ENCODE measurements around the gene FLRT3.

FLRT3 gene

GRCh38 chr20:14360416-14360815 lies 23.0 kb upstream of the FLRT3 start:
- no peaks in the 10 kb centered on the region for H3K4me1 ChIP-seq (ENCODE audit: control insufficient read depth, insufficient read depth, low read length)
- no peak overlapping the region for H3K4me3 ChIP-seq (ENCODE audit: insufficient read depth, low read depth, low read length)
- no peaks in the 10 kb centered on the region for H3K9me3 ChIP-seq (ENCODE audit: control insufficient read depth, low read length)
- H3K36me3 ChIP-seq (ENCODE audit: control insufficient read depth, insufficient read depth, low read length): no peaks in the 10 kb centered on the region
- no peaks in the 10 kb centered on the region for H3K27me3 ChIP-seq (ENCODE audit: control insufficient read depth, insufficient read depth, low read length, poor library complexity, severe bottlenecking)
- H3K27ac ChIP-seq (ENCODE audit: insufficient read depth, low read depth, low read length, poor library complexity, severe bottlenecking): no peak overlapping the region

- no peaks in the 10 kb centered on the region for H3K4me1 ChIP-seq (ENCODE audit: control insufficient read depth, insufficient read depth, low read length)
- no peaks in the 10 kb centered on the region for H3K27me3 ChIP-seq (ENCODE audit: control insufficient read depth, insufficient read depth, low read length, poor library complexity, severe bottlenecking)
- no peak overlapping the region for H3K4me3 ChIP-seq (ENCODE audit: insufficient read depth, low read depth, low read length)
- no peak overlapping the region for H3K27ac ChIP-seq (ENCODE audit: insufficient read depth, low read depth, low read length, poor library complexity, severe bottlenecking)
- WGBS, 2 experiments: 52 to 60% methylated on average over 1 of the region's 1 CpG
- no peaks in the 10 kb centered on the region for H3K9me3 ChIP-seq (ENCODE audit: control insufficient read depth, low read length)
- H3K36me3 ChIP-seq (ENCODE audit: control insufficient read depth, insufficient read depth, low read length): no peaks in the 10 kb centered on the region
Observed at GRCh38 chr20:14355791-14356190, 18.4 kb upstream of the FLRT3 start.

GRCh38 chr20:14344746-14345145 lies 7.3 kb upstream of the FLRT3 start:
- no peaks in the 10 kb centered on the region for H3K36me3 ChIP-seq (ENCODE audit: control insufficient read depth, insufficient read depth, low read length)
- H3K27ac ChIP-seq (ENCODE audit: insufficient read depth, low read depth, low read length, poor library complexity, severe bottlenecking): no peak overlapping the region
- no peak overlapping the region for H3K4me3 ChIP-seq (ENCODE audit: insufficient read depth, low read depth, low read length)
- 40 to 83% methylated on average over 1 of the region's 1 CpG for WGBS, 2 experiments
- no peaks in the 10 kb centered on the region for H3K4me1 ChIP-seq (ENCODE audit: control insufficient read depth, insufficient read depth, low read length)
- no peaks in the 10 kb centered on the region for H3K9me3 ChIP-seq (ENCODE audit: control insufficient read depth, low read length)
- no peaks in the 10 kb centered on the region for H3K27me3 ChIP-seq (ENCODE audit: control insufficient read depth, insufficient read depth, low read length, poor library complexity, severe bottlenecking)

GRCh38 chr20:14343491-14344065 lies 6.2 kb upstream of the FLRT3 start:
- Histone ChIP-seq H3K4me1 (ENCODE audit: control insufficient read depth, insufficient read depth, low read length) (no peaks in the 10 kb centered on the region), H3K27ac (ENCODE audit: insufficient read depth, low read depth, low read length, poor library complexity, severe bottlenecking) (no peak overlapping the region), H3K4me3 (ENCODE audit: insufficient read depth, low read depth, low read length) (no peak overlapping the region), H3K36me3 (ENCODE audit: control insufficient read depth, insufficient read depth, low read length) (no peaks in the 10 kb centered on the region), H3K9me3 (ENCODE audit: control insufficient read depth, low read length) (no peaks in the 10 kb centered on the region), H3K27me3 (ENCODE audit: control insufficient read depth, insufficient read depth, low read length, poor library complexity, severe bottlenecking) (no peaks in the 10 kb centered on the region)
- WGBS, 2 experiments: 91 to 94% methylated on average over 2 of the region's 2 CpGs

GRCh38 chr20:14342918-14343317 lies 5.5 kb upstream of the FLRT3 start:
- 75 to 86% methylated on average over 1 of the region's 1 CpG for WGBS, 2 experiments
- Histone ChIP-seq H3K4me3 (ENCODE audit: insufficient read depth, low read depth, low read length) (no peak overlapping the region), H3K27me3 (ENCODE audit: control insufficient read depth, insufficient read depth, low read length, poor library complexity, severe bottlenecking) (no peaks in the 10 kb centered on the region), H3K4me1 (ENCODE audit: control insufficient read depth, insufficient read depth, low read length) (no peaks in the 10 kb centered on the region), H3K27ac (ENCODE audit: insufficient read depth, low read depth, low read length, poor library complexity, severe bottlenecking) (no peak overlapping the region), H3K9me3 (ENCODE audit: control insufficient read depth, low read length) (no peaks in the 10 kb centered on the region), H3K36me3 (ENCODE audit: control insufficient read depth, insufficient read depth, low read length) (no peaks in the 10 kb centered on the region)

- H3K27me3 ChIP-seq (ENCODE audit: control insufficient read depth, insufficient read depth, low read length, poor library complexity, severe bottlenecking): no peaks in the 10 kb centered on the region
- H3K4me1 ChIP-seq (ENCODE audit: control insufficient read depth, insufficient read depth, low read length): no peaks in the 10 kb centered on the region
- no peaks in the 10 kb centered on the region for H3K36me3 ChIP-seq (ENCODE audit: control insufficient read depth, insufficient read depth, low read length)
- H3K4me3 ChIP-seq (ENCODE audit: insufficient read depth, low read depth, low read length): no peak overlapping the region
- no peak overlapping the region for H3K27ac ChIP-seq (ENCODE audit: insufficient read depth, low read depth, low read length, poor library complexity, severe bottlenecking)
- H3K9me3 ChIP-seq (ENCODE audit: control insufficient read depth, low read length): no peaks in the 10 kb centered on the region
- 94 to 95% methylated on average over 4 of the region's 4 CpGs for WGBS, 2 experiments
Observed at GRCh38 chr20:14341801-14342200, 4.4 kb upstream of the FLRT3 start.

- H3K4me1 ChIP-seq (ENCODE audit: control insufficient read depth, insufficient read depth, low read length): peaks cover 9% of the 10 kb centered on the region
- no peaks in the 10 kb centered on the region for H3K27me3 ChIP-seq (ENCODE audit: control insufficient read depth, insufficient read depth, low read length, poor library complexity, severe bottlenecking)
- H3K4me3 ChIP-seq (ENCODE audit: insufficient read depth, low read depth, low read length): peak overlapping the region; percentile 64
- H3K9me3 ChIP-seq (ENCODE audit: control insufficient read depth, low read length): no peaks in the 10 kb centered on the region
- no peaks in the 10 kb centered on the region for H3K36me3 ChIP-seq (ENCODE audit: control insufficient read depth, insufficient read depth, low read length)
- 49 to 50% methylated on average over 4 of the region's 4 CpGs for WGBS, 2 experiments
- peak overlapping the region; percentile 60 for H3K27ac ChIP-seq (ENCODE audit: insufficient read depth, low read depth, low read length, poor library complexity, severe bottlenecking)
Observed at GRCh38 chr20:14336686-14337085, 726 bp downstream of the FLRT3 start.

GRCh38 chr20:14335052-14335451 lies 2.4 kb downstream of the FLRT3 start:
- Histone ChIP-seq H3K27me3 (ENCODE audit: control insufficient read depth, insufficient read depth, low read length, poor library complexity, severe bottlenecking) (no peaks in the 10 kb centered on the region), H3K9me3 (ENCODE audit: control insufficient read depth, low read length) (no peaks in the 10 kb centered on the region), H3K27ac (ENCODE audit: insufficient read depth, low read depth, low read length, poor library complexity, severe bottlenecking) (no peak overlapping the region), H3K4me3 (ENCODE audit: insufficient read depth, low read depth, low read length) (peak overlapping the region; percentile 64), H3K36me3 (ENCODE audit: control insufficient read depth, insufficient read depth, low read length) (no peaks in the 10 kb centered on the region), H3K4me1 (ENCODE audit: control insufficient read depth, insufficient read depth, low read length) (peaks cover 15% of the 10 kb centered on the region)

- Histone ChIP-seq H3K4me3 (ENCODE audit: insufficient read depth, low read depth, low read length) (peak overlapping the region; percentile 64), H3K4me1 (ENCODE audit: control insufficient read depth, insufficient read depth, low read length) (peaks cover 15% of the 10 kb centered on the region), H3K27me3 (ENCODE audit: control insufficient read depth, insufficient read depth, low read length, poor library complexity, severe bottlenecking) (no peaks in the 10 kb centered on the region), H3K36me3 (ENCODE audit: control insufficient read depth, insufficient read depth, low read length) (no peaks in the 10 kb centered on the region), H3K9me3 (ENCODE audit: control insufficient read depth, low read length) (no peaks in the 10 kb centered on the region), H3K27ac (ENCODE audit: insufficient read depth, low read depth, low read length, poor library complexity, severe bottlenecking) (no peak overlapping the region)
- WGBS, 2 experiments: 0% methylated on average over 3 of the region's 3 CpGs
Observed at GRCh38 chr20:14334306-14334930, 3.0 kb downstream of the FLRT3 start.

GRCh38 chr20:14333721-14334120 lies 3.7 kb downstream of the FLRT3 start:
- H3K4me1 ChIP-seq (ENCODE audit: control insufficient read depth, insufficient read depth, low read length): peaks cover 15% of the 10 kb centered on the region
- 36% methylated on average over 3 of the region's 3 CpGs; no CpG with 5 or more reads in 1 of the 2 experiments for WGBS, 2 experiments
- no peaks in the 10 kb centered on the region for H3K9me3 ChIP-seq (ENCODE audit: control insufficient read depth, low read length)
- H3K27ac ChIP-seq (ENCODE audit: insufficient read depth, low read depth, low read length, poor library complexity, severe bottlenecking): no peak overlapping the region
- H3K4me3 ChIP-seq (ENCODE audit: insufficient read depth, low read depth, low read length): peak overlapping the region; percentile 64
- no peaks in the 10 kb centered on the region for H3K27me3 ChIP-seq (ENCODE audit: control insufficient read depth, insufficient read depth, low read length, poor library complexity, severe bottlenecking)
- no peaks in the 10 kb centered on the region for H3K36me3 ChIP-seq (ENCODE audit: control insufficient read depth, insufficient read depth, low read length)
